ENCODE measurements around the gene TBC1D1. TPM values are rescaled to one million over a fixed set of nuclear protein-coding genes. Genes with fewer than 3 reads are reported as not detected.
A peak's percentile ranks its signal among the peaks of the same experiment; 100 is the strongest.

The TBC1D1 gene
- total and polyA plus RNA-seq, 3 experiments from 2014 or later = 26.7 to 76.1 (median 73.1) TPM

- Histone ChIP-seq H3K4me1 (ENCODE audit: insufficient read depth, low read length) (peaks cover 19% of the 10 kb centered on the region), H3K27me3 (ENCODE audit: insufficient read depth, low read length, poor library complexity, severe bottlenecking) (no peaks in the 10 kb centered on the region), H3K27ac (ENCODE audit: low read depth, low read length) (no peak overlapping the region), H3K36me3 (ENCODE audit: insufficient read depth, low read length) (no peaks in the 10 kb centered on the region), H3K4me3 (ENCODE audit: low read length) (no peak overlapping the region), H3K9me3 (ENCODE audit: low read length) (no peaks in the 10 kb centered on the region)
- POLR2A ChIA-PET = no interaction called here
- Mint-ChIP-seq H3K36me3 (peaks cover 0 to 2% (median 0%) of the 10 kb centered on the region in 3 donors), H3K27me3 (peaks cover 0 to 8% of the 10 kb centered on the region in 2 donors), H3K27ac (no peak overlapping the region), H3K9me3 (no peaks in the 10 kb centered on the region), H3K4me3 (no peak overlapping the region), H3K4me1 (peaks cover 18 to 27% (median 22%) of the 10 kb centered on the region in 3 donors)
- no peak for DNase-seq
- CTCF ChIA-PET = interaction anchor here (1.3 to 1.5 kb wide), 2 partner anchors 8 to 28 kb away, joined by 3 read pairs; no protein-coding TSS in a partner anchor
These were observed 259.9 kb downstream of the TBC1D1 start for GRCh38 chr4:38150766-38151165.

GRCh38 chr4:38151873-38152272 is 261.0 kb downstream of the TBC1D1 start:
- no peak overlapping the region for H3K4me3 Mint-ChIP-seq
- peaks cover 0 to 10% of the 10 kb centered on the region in 2 donors for H3K27me3 Mint-ChIP-seq
- H3K27ac Mint-ChIP-seq = no peak overlapping the region
- H3K4me3 ChIP-seq (ENCODE audit: low read length) = no peak overlapping the region
- no peaks in the 10 kb centered on the region for H3K36me3 ChIP-seq (ENCODE audit: insufficient read depth, low read length)
- no peak for DNase-seq
- no peaks in the 10 kb centered on the region for H3K27me3 ChIP-seq (ENCODE audit: insufficient read depth, low read length, poor library complexity, severe bottlenecking)
- H3K4me1 ChIP-seq (ENCODE audit: insufficient read depth, low read length) = peaks cover 21% of the 10 kb centered on the region
- no peak overlapping the region for H3K27ac ChIP-seq (ENCODE audit: low read depth, low read length)
- no peaks in the 10 kb centered on the region for H3K9me3 Mint-ChIP-seq
- H3K9me3 ChIP-seq (ENCODE audit: low read length) = no peaks in the 10 kb centered on the region
- peaks cover 19 to 34% (median 23%) of the 10 kb centered on the region in 3 donors for H3K4me1 Mint-ChIP-seq
- CTCF ChIA-PET = no interaction called here
- peaks cover 0 to 2% (median 0%) of the 10 kb centered on the region in 3 donors for H3K36me3 Mint-ChIP-seq
- POLR2A ChIA-PET = no interaction called here

- Histone ChIP-seq H3K27me3 (ENCODE audit: insufficient read depth, low read length, poor library complexity, severe bottlenecking) (no peaks in the 10 kb centered on the region), H3K4me1 (ENCODE audit: insufficient read depth, low read length) (peaks cover 21% of the 10 kb centered on the region), H3K4me3 (ENCODE audit: low read length) (no peak overlapping the region), H3K36me3 (ENCODE audit: insufficient read depth, low read length) (no peaks in the 10 kb centered on the region), H3K27ac (ENCODE audit: low read depth, low read length) (no peak overlapping the region), H3K9me3 (ENCODE audit: low read length) (no peaks in the 10 kb centered on the region)
- no peak for DNase-seq
- Mint-ChIP-seq H3K27me3 (peaks cover 0 to 14% of the 10 kb centered on the region in 2 donors), H3K4me1 (peaks cover 19 to 34% (median 23%) of the 10 kb centered on the region in 3 donors), H3K4me3 (no peak overlapping the region), H3K27ac (no peak overlapping the region), H3K36me3 (peaks cover 0 to 2% (median 0%) of the 10 kb centered on the region in 3 donors), H3K9me3 (no peaks in the 10 kb centered on the region)
- POLR2A ChIA-PET = no interaction called here
- CTCF ChIA-PET = no interaction called here
These were observed 261.4 kb downstream of the TBC1D1 start for GRCh38 chr4:38152305-38152704.

GRCh38 chr4:38152721-38153386 is 262.0 kb downstream of the TBC1D1 start:
- peaks cover 0 to 2% (median 0%) of the 10 kb centered on the region in 3 donors for H3K36me3 Mint-ChIP-seq

GRCh38 chr4:38153387-38153760 is 262.5 kb downstream of the TBC1D1 start:
- ChIA-PET POLR2A (no interaction called here), CTCF (no interaction called here)
- H3K4me1 Mint-ChIP-seq = peaks cover 19 to 35% (median 23%) of the 10 kb centered on the region in 3 donors
- Histone ChIP-seq H3K27me3 (ENCODE audit: insufficient read depth, low read length, poor library complexity, severe bottlenecking) (no peaks in the 10 kb centered on the region), H3K4me3 (ENCODE audit: low read length) (no peak overlapping the region), H3K9me3 (ENCODE audit: low read length) (no peaks in the 10 kb centered on the region), H3K4me1 (ENCODE audit: insufficient read depth, low read length) (peaks cover 21% of the 10 kb centered on the region), H3K36me3 (ENCODE audit: insufficient read depth, low read length) (no peaks in the 10 kb centered on the region), H3K27ac (ENCODE audit: low read depth, low read length) (no peak overlapping the region)
- no peak overlapping the region for H3K27ac Mint-ChIP-seq
- H3K36me3 Mint-ChIP-seq = peaks cover 0 to 2% (median 0%) of the 10 kb centered on the region in 3 donors
- H3K27me3 Mint-ChIP-seq = peaks cover 0 to 15% of the 10 kb centered on the region in 2 donors
- no peak overlapping the region for H3K4me3 Mint-ChIP-seq
- no peaks in the 10 kb centered on the region for H3K9me3 Mint-ChIP-seq
- no peak for DNase-seq

More at GRCh38 chr4:38152721-38153386, 262.0 kb downstream of the TBC1D1 start:
- no peaks in the 10 kb centered on the region for H3K36me3 ChIP-seq (ENCODE audit: insufficient read depth, low read length)
- peaks cover 21% of the 10 kb centered on the region for H3K4me1 ChIP-seq (ENCODE audit: insufficient read depth, low read length)
- no peaks in the 10 kb centered on the region for H3K9me3 Mint-ChIP-seq
- H3K4me1 Mint-ChIP-seq = peaks cover 19 to 34% (median 23%) of the 10 kb centered on the region in 3 donors
- no peak overlapping the region for H3K27ac ChIP-seq (ENCODE audit: low read depth, low read length)
- H3K27ac Mint-ChIP-seq = peak overlapping the region in 1 of 8 donors; percentile 52
- H3K4me3 Mint-ChIP-seq = no peak overlapping the region
- ChIA-PET POLR2A (no interaction called here), CTCF (no interaction called here)
- H3K9me3 ChIP-seq (ENCODE audit: low read length) = no peaks in the 10 kb centered on the region
- DNase-seq = no peak
- no peak overlapping the region for H3K4me3 ChIP-seq (ENCODE audit: low read length)
- H3K27me3 ChIP-seq (ENCODE audit: insufficient read depth, low read length, poor library complexity, severe bottlenecking) = no peaks in the 10 kb centered on the region
- H3K27me3 Mint-ChIP-seq = peaks cover 0 to 15% of the 10 kb centered on the region in 2 donors

GRCh38 chr4:38154252-38154651 is 263.4 kb downstream of the TBC1D1 start:
- Histone ChIP-seq H3K36me3 (ENCODE audit: insufficient read depth, low read length) (no peaks in the 10 kb centered on the region), H3K4me1 (ENCODE audit: insufficient read depth, low read length) (peaks cover 21% of the 10 kb centered on the region), H3K4me3 (ENCODE audit: low read length) (no peak overlapping the region), H3K9me3 (ENCODE audit: low read length) (no peaks in the 10 kb centered on the region), H3K27me3 (ENCODE audit: insufficient read depth, low read length, poor library complexity, severe bottlenecking) (no peaks in the 10 kb centered on the region), H3K27ac (ENCODE audit: low read depth, low read length) (no peak overlapping the region)
- ChIA-PET POLR2A (no interaction called here), CTCF (no interaction called here)
- H3K27ac Mint-ChIP-seq = peak overlapping the region in 3 of 8 donors; percentile 23 to 48 (median 38)
- peak overlapping the region in 3 of 7 donors; percentile 40 to 54 (median 42) for H3K4me3 Mint-ChIP-seq
- DNase-seq = no peak
- peaks cover 19 to 38% (median 23%) of the 10 kb centered on the region in 3 donors for H3K4me1 Mint-ChIP-seq
- H3K9me3 Mint-ChIP-seq = no peaks in the 10 kb centered on the region
- H3K36me3 Mint-ChIP-seq = peaks cover 0 to 3% (median 0%) of the 10 kb centered on the region in 3 donors
- H3K27me3 Mint-ChIP-seq = peaks cover 0 to 15% of the 10 kb centered on the region in 2 donors

- peaks cover 19 to 38% (median 23%) of the 10 kb centered on the region in 3 donors for H3K4me1 Mint-ChIP-seq
- H3K27ac Mint-ChIP-seq = peak overlapping the region in 4 of 8 donors; percentile 23 to 78 (median 38)
- H3K27ac ChIP-seq (ENCODE audit: low read depth, low read length) = no peak overlapping the region
- no peaks in the 10 kb centered on the region for H3K9me3 ChIP-seq (ENCODE audit: low read length)
- H3K4me3 ChIP-seq (ENCODE audit: low read length) = no peak overlapping the region
- ChIA-PET CTCF (interaction anchor here (0.9 to 1.4 kb wide), 4 partner anchors 25 to 701 kb away, joined by 3 to 5 read pairs (median 4); partner anchors contain the start of gene TLR6), POLR2A (interaction anchor here (0.5 to 1.2 kb wide), 3 partner anchors 23 to 552 kb away, joined by 3 to 6 read pairs (median 4); no protein-coding TSS in a partner anchor)
- peaks cover 0 to 12% of the 10 kb centered on the region in 2 donors for H3K27me3 Mint-ChIP-seq
- H3K27me3 ChIP-seq (ENCODE audit: insufficient read depth, low read length, poor library complexity, severe bottlenecking) = no peaks in the 10 kb centered on the region
- peaks cover 21% of the 10 kb centered on the region for H3K4me1 ChIP-seq (ENCODE audit: insufficient read depth, low read length)
- peak overlapping the region in 4 of 7 donors; percentile 16 to 54 (median 36) for H3K4me3 Mint-ChIP-seq
- H3K36me3 Mint-ChIP-seq = peaks cover 0 to 3% (median 0%) of the 10 kb centered on the region in 3 donors
- H3K36me3 ChIP-seq (ENCODE audit: insufficient read depth, low read length) = no peaks in the 10 kb centered on the region
- no peak for DNase-seq
- H3K9me3 Mint-ChIP-seq = no peaks in the 10 kb centered on the region
These were observed 264.1 kb downstream of the TBC1D1 start for GRCh38 chr4:38154681-38155588.

Data from CD8-positive, alpha-beta memory T cell (primary cell).